Measurements from ENCODE around the gene ASB15. TPM values are rescaled to one million over a fixed set of nuclear protein-coding genes. Genes with fewer than 3 reads are reported as not detected.

Gene ASB15
- polyA plus RNA-seq, 2 donors: not detected

DNA sequence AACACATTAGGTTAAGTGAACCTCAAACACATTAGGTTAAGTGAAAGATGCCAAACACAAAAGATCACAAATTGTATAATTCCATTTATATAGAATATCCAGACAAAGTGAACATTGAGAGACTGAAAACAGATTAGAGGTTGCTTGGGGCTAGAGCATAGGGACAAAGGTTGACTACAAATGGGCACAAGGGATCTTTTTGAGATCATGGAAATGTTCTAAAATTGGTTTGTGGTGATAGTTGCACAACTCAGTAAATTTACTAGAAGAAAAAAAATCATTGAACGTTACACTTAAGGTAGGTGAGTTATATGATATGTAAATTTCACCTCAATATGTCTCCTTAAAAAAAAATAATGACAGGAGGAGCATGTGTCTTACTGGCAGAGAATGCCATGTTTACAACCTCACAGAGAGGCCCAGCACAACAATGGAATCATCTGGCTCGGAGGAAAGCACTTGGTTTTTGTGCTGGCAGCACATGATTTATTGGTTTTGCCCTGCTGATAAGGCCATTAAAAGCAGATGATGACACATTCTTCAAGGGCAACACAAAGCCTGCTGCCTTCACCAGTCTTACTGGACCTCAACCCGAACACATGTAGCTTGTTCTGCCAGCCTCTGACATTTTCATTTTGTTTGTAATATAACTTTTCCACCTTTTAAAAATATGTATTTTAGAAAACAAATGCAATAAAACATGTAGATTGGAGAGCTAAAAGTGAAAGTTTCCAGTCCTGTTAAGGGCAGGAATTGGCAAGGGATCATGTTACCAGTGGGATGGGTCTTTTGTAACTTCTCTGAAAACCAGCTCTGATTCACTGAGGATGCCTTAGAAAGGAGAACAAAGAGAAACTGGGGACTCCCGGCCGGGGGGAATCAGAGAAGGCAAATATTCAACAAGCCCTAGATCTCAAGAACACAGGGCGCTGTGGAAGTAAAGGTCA is 42.1 kb downstream of the ASB15 start:
- Histone ChIP-seq H3K27me3 (ENCODE audit: control insufficient read depth in 1 of 2, insufficient read depth in 2 of 2, low read length in 2 of 2) (peaks cover 0 to 2% of the 10 kb centered on the region in 2 donors), H3K4me1 (ENCODE audit: control insufficient read depth in 2 of 2, insufficient read depth in 2 of 2, low read length in 1 of 2) (no peaks in the 10 kb centered on the region), H3K36me3 (ENCODE audit: control insufficient read depth in 2 of 2, insufficient read depth in 2 of 2, low read length in 1 of 2) (no peaks in the 10 kb centered on the region), H3K4me3 (ENCODE audit: low read depth in 1 of 2, low read length in 2 of 2) (no peak overlapping the region), H3K27ac (ENCODE audit: low read depth in 2 of 2, low read length in 1 of 2) (no peak overlapping the region), H3K9me3 (ENCODE audit: control insufficient read depth in 2 of 2, insufficient read depth in 1 of 2, low read depth in 1 of 2, low read length in 1 of 2) (no peaks in the 10 kb centered on the region)
- WGBS, 2 donors: 24 to 25% methylated on average over 6 of the region's 6 CpGs

DNA sequence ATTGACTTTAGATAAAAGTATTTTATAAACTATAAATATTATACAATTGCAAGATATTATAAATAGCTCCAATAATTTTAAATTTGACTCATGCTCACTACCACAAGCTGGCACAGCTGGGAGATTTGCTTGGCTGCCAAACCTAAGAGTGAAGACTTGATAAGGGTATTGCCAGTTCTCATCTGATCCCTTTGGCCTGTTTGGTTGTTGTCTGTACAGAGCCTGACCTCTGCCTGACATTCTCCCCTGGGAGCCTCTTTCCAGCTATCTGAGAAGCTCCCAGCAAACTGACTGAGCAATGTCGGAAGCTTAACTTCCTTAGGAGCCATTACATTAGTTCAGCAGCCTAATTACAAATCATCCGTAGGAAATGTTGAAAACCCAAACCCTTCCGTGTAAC is 43.9 kb downstream of the ASB15 start:
- H3K4me1 ChIP-seq (ENCODE audit: control insufficient read depth in 2 of 2, insufficient read depth in 2 of 2, low read length in 1 of 2): no peaks in the 10 kb centered on the region
- H3K4me3 ChIP-seq (ENCODE audit: low read depth in 1 of 2, low read length in 2 of 2): no peak overlapping the region
- 61 to 73% methylated on average over 3 of the region's 3 CpGs for WGBS, 2 donors
- no peak overlapping the region for H3K27ac ChIP-seq (ENCODE audit: low read depth in 2 of 2, low read length in 1 of 2)
- no peaks in the 10 kb centered on the region for H3K36me3 ChIP-seq (ENCODE audit: control insufficient read depth in 2 of 2, insufficient read depth in 2 of 2, low read length in 1 of 2)
- peaks cover 0 to 2% of the 10 kb centered on the region in 2 donors for H3K27me3 ChIP-seq (ENCODE audit: control insufficient read depth in 1 of 2, insufficient read depth in 2 of 2, low read length in 2 of 2)
- H3K9me3 ChIP-seq (ENCODE audit: control insufficient read depth in 2 of 2, insufficient read depth in 1 of 2, low read depth in 1 of 2, low read length in 1 of 2): no peaks in the 10 kb centered on the region

DNA sequence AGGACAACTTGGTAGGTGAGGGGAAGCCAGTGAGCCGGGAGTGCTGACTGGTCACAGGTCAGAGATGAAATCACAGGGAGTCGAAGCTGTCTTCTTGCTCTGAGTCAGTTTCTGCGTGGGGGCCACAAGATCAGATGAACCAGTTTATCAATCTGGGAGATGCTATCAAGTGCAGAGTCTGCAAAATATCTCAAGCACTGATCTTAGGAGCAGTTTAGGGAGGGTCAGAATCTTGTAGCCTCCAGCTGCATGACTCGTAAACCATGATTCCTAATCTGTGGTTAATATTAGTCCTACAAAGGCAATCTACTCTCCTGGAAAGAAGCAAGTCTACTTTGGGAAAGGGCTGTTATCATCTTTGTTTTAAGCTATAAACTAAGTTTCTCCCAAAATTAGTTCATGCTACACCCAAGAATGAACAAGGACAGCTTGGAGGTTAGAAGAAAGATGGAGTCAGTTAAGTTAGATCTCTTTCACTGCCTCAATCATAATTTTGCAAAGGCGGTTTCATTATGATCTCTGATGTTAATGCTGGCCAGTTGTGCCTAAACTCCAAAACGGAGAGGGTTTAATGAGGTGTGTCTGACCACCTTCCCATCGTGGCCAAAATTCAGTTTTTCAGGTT is 45.6 kb downstream of the ASB15 start:
- Histone ChIP-seq H3K36me3 (ENCODE audit: control insufficient read depth in 2 of 2, insufficient read depth in 2 of 2, low read length in 1 of 2) (no peaks in the 10 kb centered on the region), H3K27me3 (ENCODE audit: control insufficient read depth in 1 of 2, insufficient read depth in 2 of 2, low read length in 2 of 2) (peaks cover 0 to 4% of the 10 kb centered on the region in 2 donors), H3K4me1 (ENCODE audit: control insufficient read depth in 2 of 2, insufficient read depth in 2 of 2, low read length in 1 of 2) (no peaks in the 10 kb centered on the region), H3K4me3 (ENCODE audit: low read depth in 1 of 2, low read length in 2 of 2) (no peak overlapping the region), H3K9me3 (ENCODE audit: control insufficient read depth in 2 of 2, insufficient read depth in 1 of 2, low read depth in 1 of 2, low read length in 1 of 2) (no peaks in the 10 kb centered on the region), H3K27ac (ENCODE audit: low read depth in 2 of 2, low read length in 1 of 2) (no peak overlapping the region)
- WGBS, 2 donors: 83 to 86% methylated on average over 7 of the region's 7 CpGs

DNA sequence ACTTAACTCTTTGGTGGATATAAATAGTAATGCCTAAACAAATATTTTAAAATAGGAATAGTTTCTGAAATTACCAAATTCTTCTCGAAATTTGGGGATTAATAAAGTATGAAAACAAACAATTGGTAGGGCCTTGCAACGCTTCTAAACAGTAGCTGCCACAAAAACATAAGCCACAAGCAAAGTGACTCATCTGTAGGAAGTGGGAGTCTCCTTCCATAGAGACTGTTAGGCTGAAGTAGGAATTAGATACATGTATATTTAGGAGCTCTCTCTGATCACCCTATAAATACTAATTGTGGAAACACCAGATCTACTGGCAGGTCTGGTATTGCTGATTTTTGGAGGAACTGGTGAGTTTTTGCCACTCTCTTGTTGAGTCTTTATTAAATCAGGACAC is 48.3 kb downstream of the ASB15 start:
- no peaks in the 10 kb centered on the region for H3K9me3 ChIP-seq (ENCODE audit: control insufficient read depth in 2 of 2, insufficient read depth in 1 of 2, low read depth in 1 of 2, low read length in 1 of 2)
- H3K4me1 ChIP-seq (ENCODE audit: control insufficient read depth in 2 of 2, insufficient read depth in 2 of 2, low read length in 1 of 2): no peaks in the 10 kb centered on the region
- no peak overlapping the region for H3K4me3 ChIP-seq (ENCODE audit: low read depth in 1 of 2, low read length in 2 of 2)
- peaks cover 0 to 4% of the 10 kb centered on the region in 2 donors for H3K27me3 ChIP-seq (ENCODE audit: control insufficient read depth in 1 of 2, insufficient read depth in 2 of 2, low read length in 2 of 2)
- no peaks in the 10 kb centered on the region for H3K36me3 ChIP-seq (ENCODE audit: control insufficient read depth in 2 of 2, insufficient read depth in 2 of 2, low read length in 1 of 2)
- 48 to 53% methylated on average over 2 of the region's 2 CpGs for WGBS, 2 donors
- H3K27ac ChIP-seq (ENCODE audit: low read depth in 2 of 2, low read length in 1 of 2): no peak overlapping the region

DNA sequence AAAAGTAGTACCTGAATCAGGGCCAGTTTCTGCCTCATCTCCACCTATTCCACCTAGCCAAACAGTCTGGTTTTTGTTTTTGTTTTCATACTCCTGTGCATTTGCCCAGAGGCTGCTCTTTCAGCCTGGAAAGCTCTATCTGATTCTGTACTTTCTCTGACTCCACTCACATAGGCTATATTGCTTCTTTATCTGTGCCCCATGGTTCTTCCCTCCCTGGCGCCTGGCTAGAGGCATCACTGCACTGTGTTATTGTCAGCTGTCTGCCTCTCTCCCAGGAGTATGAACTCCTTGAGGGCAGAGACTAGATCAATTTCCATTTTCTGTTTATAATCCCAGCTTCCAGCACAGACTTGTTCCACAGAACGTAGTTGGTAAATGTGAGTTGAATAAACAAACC is 49.0 kb downstream of the ASB15 start:
- no peaks in the 10 kb centered on the region for H3K4me1 ChIP-seq (ENCODE audit: control insufficient read depth in 2 of 2, insufficient read depth in 2 of 2, low read length in 1 of 2)
- no peak overlapping the region for H3K4me3 ChIP-seq (ENCODE audit: low read depth in 1 of 2, low read length in 2 of 2)
- H3K9me3 ChIP-seq (ENCODE audit: control insufficient read depth in 2 of 2, insufficient read depth in 1 of 2, low read depth in 1 of 2, low read length in 1 of 2): no peaks in the 10 kb centered on the region
- WGBS, 2 donors: 52 to 71% methylated on average over 2 of the region's 2 CpGs
- H3K36me3 ChIP-seq (ENCODE audit: control insufficient read depth in 2 of 2, insufficient read depth in 2 of 2, low read length in 1 of 2): no peaks in the 10 kb centered on the region
- H3K27me3 ChIP-seq (ENCODE audit: control insufficient read depth in 1 of 2, insufficient read depth in 2 of 2, low read length in 2 of 2): peaks cover 0 to 4% of the 10 kb centered on the region in 2 donors
- H3K27ac ChIP-seq (ENCODE audit: low read depth in 2 of 2, low read length in 1 of 2): no peak overlapping the region

DNA sequence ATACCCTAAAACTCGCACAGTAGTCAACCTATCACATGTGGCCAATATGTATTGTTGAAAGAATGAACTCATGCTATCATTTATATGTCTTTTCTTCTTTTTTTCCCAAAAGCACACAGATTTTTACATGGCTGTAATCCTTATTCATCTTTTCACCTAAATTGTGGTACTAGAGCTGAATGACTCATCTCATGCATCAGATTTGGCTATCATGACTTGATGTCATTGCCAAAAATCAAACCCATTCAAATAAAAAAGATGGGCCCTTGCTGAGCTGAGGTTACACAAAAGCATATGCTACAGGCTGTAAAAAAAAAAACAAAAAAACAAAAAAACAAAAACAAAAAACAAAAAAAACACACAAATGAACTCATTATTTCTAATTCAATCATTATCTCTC is 50.8 kb downstream of the ASB15 start:
- H3K36me3 ChIP-seq (ENCODE audit: control insufficient read depth in 2 of 2, insufficient read depth in 2 of 2, low read length in 1 of 2): no peaks in the 10 kb centered on the region
- H3K27me3 ChIP-seq (ENCODE audit: control insufficient read depth in 1 of 2, insufficient read depth in 2 of 2, low read length in 2 of 2): peaks cover 0 to 2% of the 10 kb centered on the region in 2 donors
- no peak overlapping the region for H3K27ac ChIP-seq (ENCODE audit: low read depth in 2 of 2, low read length in 1 of 2)

DNA sequence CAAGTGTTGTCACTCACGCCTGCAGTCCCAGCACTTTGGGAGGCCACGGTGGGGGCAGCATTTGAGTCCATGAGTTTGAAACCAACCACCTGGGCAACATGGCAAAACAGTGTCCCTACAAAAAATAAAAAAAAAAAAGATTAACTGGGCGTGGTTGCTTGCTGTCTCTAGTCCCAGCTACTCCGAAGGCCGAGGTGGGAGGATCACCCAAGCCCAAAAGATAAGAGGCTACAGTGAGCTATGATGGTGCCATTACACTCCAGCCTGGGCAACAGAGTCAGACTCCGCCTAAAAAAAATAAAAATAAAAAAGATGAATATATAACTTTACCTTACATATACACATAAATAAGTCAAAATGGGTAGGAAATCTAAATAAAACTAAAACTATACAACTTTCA is 51.5 kb downstream of the ASB15 start:
- WGBS, 2 donors: 86 to 87% methylated on average over 6 of the region's 6 CpGs
- no peaks in the 10 kb centered on the region for H3K9me3 ChIP-seq (ENCODE audit: control insufficient read depth in 2 of 2, insufficient read depth in 1 of 2, low read depth in 1 of 2, low read length in 1 of 2)
- no peak overlapping the region for H3K27ac ChIP-seq (ENCODE audit: low read depth in 2 of 2, low read length in 1 of 2)
- no peaks in the 10 kb centered on the region for H3K36me3 ChIP-seq (ENCODE audit: control insufficient read depth in 2 of 2, insufficient read depth in 2 of 2, low read length in 1 of 2)
- no peak overlapping the region for H3K4me3 ChIP-seq (ENCODE audit: low read depth in 1 of 2, low read length in 2 of 2)
- peaks cover 2 to 3% of the 10 kb centered on the region in 2 donors for H3K27me3 ChIP-seq (ENCODE audit: control insufficient read depth in 1 of 2, insufficient read depth in 2 of 2, low read length in 2 of 2)
- no peaks in the 10 kb centered on the region for H3K4me1 ChIP-seq (ENCODE audit: control insufficient read depth in 2 of 2, insufficient read depth in 2 of 2, low read length in 1 of 2)

More for the DNA sequence above, 50.8 kb downstream of the ASB15 start:
- Histone ChIP-seq H3K4me1 (ENCODE audit: control insufficient read depth in 2 of 2, insufficient read depth in 2 of 2, low read length in 1 of 2) (no peaks in the 10 kb centered on the region), H3K9me3 (ENCODE audit: control insufficient read depth in 2 of 2, insufficient read depth in 1 of 2, low read depth in 1 of 2, low read length in 1 of 2) (no peaks in the 10 kb centered on the region), H3K4me3 (ENCODE audit: low read depth in 1 of 2, low read length in 2 of 2) (no peak overlapping the region)
- WGBS, 2 donors: 91 to 97% methylated on average over 1 of the region's 1 CpG

DNA sequence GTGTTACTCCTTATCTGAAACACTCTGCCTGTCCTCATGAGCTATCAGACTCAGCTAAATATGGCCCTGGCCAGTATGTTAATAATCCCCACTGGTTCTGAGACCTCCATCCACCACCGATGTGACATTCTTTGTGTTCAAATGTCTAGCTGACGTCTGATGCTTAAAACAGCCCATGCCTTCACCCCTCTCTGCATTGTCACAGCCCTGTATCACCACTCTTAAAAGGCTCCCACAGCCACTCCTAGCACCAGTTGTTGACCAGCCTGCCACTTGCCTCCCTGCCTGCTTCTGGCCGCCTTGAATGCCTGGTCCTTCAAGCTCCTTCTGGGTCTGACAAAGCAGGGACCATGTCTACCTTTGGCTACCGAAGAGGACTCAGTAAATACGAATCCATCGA is 54.0 kb downstream of the ASB15 start, which contains the start of gene LMOD2:
Gene LMOD2 (plus strand): TSS at position 253 of the 400 bp plus-strand sequence. CDS start 98 bp downstream, at position 351.
- no peaks in the 10 kb centered on the region for H3K9me3 ChIP-seq (ENCODE audit: control insufficient read depth in 2 of 2, insufficient read depth in 1 of 2, low read depth in 1 of 2, low read length in 1 of 2)
- H3K4me3 ChIP-seq (ENCODE audit: low read depth in 1 of 2, low read length in 2 of 2): no peak within 1 kb of the TSS
- WGBS, 2 donors: 83 to 94% methylated on average over 6 of the region's 6 CpGs
- H3K27me3 ChIP-seq (ENCODE audit: control insufficient read depth in 1 of 2, insufficient read depth in 2 of 2, low read length in 2 of 2): peaks cover 2 to 5% of the 10 kb centered on the region in 2 donors
- H3K36me3 ChIP-seq (ENCODE audit: control insufficient read depth in 2 of 2, insufficient read depth in 2 of 2, low read length in 1 of 2): no peaks in the 10 kb centered on the region
- no peaks in the 10 kb centered on the region for H3K4me1 ChIP-seq (ENCODE audit: control insufficient read depth in 2 of 2, insufficient read depth in 2 of 2, low read length in 1 of 2)
- H3K27ac ChIP-seq (ENCODE audit: low read depth in 2 of 2, low read length in 1 of 2): no peak within 1 kb of the TSS

DNA sequence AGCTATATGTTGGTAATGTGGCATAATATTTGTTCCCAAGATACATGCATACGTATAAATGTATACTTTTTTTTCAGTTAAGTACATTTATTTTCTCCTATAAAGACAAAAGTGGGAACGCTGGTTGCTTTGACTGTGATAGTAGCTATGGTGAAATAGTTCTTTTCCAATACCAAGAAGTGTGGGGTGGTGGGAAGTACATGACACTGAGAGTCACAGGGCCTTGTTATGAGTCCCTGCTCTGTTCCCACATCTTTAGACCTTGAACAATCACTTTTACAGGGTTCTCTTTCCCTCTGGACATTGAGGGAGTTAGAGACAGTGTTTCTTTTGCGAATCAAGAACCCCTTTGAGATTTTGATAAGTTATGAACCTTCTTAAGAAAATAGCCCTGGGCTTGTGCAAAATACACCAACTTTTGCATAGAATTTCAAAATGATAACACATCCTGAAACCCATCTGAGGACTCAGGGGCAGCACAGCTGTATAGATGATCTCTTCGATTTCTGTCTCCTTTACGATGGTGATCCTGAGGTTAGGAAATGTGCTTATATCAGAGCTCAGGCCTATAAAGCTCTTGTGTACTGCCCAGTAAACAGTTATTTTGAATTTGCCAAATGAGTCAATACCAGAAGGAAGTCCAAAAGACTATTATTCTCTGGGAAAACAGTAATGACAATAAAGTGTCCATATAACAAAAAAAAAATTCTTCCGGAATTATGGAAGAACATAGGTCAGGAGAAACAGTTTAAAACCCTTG is 55.1 kb downstream of the ASB15 start:
- H3K4me3 ChIP-seq (ENCODE audit: low read depth in 1 of 2, low read length in 2 of 2): no peak overlapping the region
- no peaks in the 10 kb centered on the region for H3K9me3 ChIP-seq (ENCODE audit: control insufficient read depth in 2 of 2, insufficient read depth in 1 of 2, low read depth in 1 of 2, low read length in 1 of 2)
- no peak overlapping the region for H3K27ac ChIP-seq (ENCODE audit: low read depth in 2 of 2, low read length in 1 of 2)
- WGBS, 2 donors: 91 to 93% methylated on average over 6 of the region's 6 CpGs
- H3K4me1 ChIP-seq (ENCODE audit: control insufficient read depth in 2 of 2, insufficient read depth in 2 of 2, low read length in 1 of 2): no peaks in the 10 kb centered on the region
- peaks cover 4 to 5% of the 10 kb centered on the region in 2 donors for H3K27me3 ChIP-seq (ENCODE audit: control insufficient read depth in 1 of 2, insufficient read depth in 2 of 2, low read length in 2 of 2)
- H3K36me3 ChIP-seq (ENCODE audit: control insufficient read depth in 2 of 2, insufficient read depth in 2 of 2, low read length in 1 of 2): no peaks in the 10 kb centered on the region
